Heart left ventricle (tissue), 16 donors: ENCODE data around the gene NAT16. TPM values are rescaled to one million over a fixed set of nuclear protein-coding genes. Genes with fewer than 3 reads are reported as not detected.

ENCODE experiments used
- ATAC-seq, 4 donors: fragments of 200-7000 bp; cut with Tn5 transposase; one replicate each; pipeline ENCODE4 v1.9.1; 2020 to 2022; ENCODE audit warnings: moderate library complexity in 4 of 4, mild to moderate bottlenecking in 3 of 4, moderate number of reproducible peaks in 1 of 4
- DNase-seq, 5 donors: peaks; one replicate each; pipeline ENCODE4 v3.0.0-alpha.2; 2020
- H3K27ac ChIP-seq, 12 donors: fragments of 200-600 bp; sonication (generic) in 4 of 12; one replicate each; pipeline versions ENCODE4 v1.5.0 to v1.8.0; 2016 to 2022; ENCODE audit warnings: mild to moderate bottlenecking in 2 of 12
- H3K27me3 ChIP-seq, 9 donors: fragments of 200-600 bp; sonication (generic) in 2 of 9; one replicate each; pipeline versions ENCODE4 v1.5.1 to v1.8.0; 2016 to 2022; ENCODE audit warnings: mild to moderate bottlenecking in 3 of 9
- H3K36me3 ChIP-seq, 9 donors: fragments of 200-600 bp; sonication (generic) in 2 of 9; one replicate each; pipeline versions ENCODE4 v1.5.0 to v1.8.0; 2018 to 2022; ENCODE audit warnings: mild to moderate bottlenecking in 2 of 9
- H3K4me1 ChIP-seq, 12 donors: fragments of 200-600 bp; sonication (generic) in 4 of 12; one replicate each; pipeline versions ENCODE4 v1.5.0 to v1.8.0; 2016 to 2022; ENCODE audit warnings: mild to moderate bottlenecking in 3 of 12
- H3K4me3 ChIP-seq, 12 donors: fragments of 200-600 bp; sonication (generic) in 4 of 12; one replicate each; pipeline versions ENCODE4 v1.5.0 to v1.8.0; 2017 to 2022; ENCODE audit warnings: mild to moderate bottlenecking in 9 of 12, moderate library complexity in 4 of 12
- H3K9me3 ChIP-seq, 12 donors: fragments of 200-600 bp; sonication (generic) in 4 of 12; one replicate each; pipeline versions ENCODE4 v1.5.0 to v1.8.0; 2016 to 2022; ENCODE audit warnings: mild to moderate bottlenecking in 1 of 12
- POLR2A ChIP-seq, 2 donors: fragments of 450-650 bp; IDR thresholded peaks; one replicate each; pipeline ENCODE4 v1.6.1; 2017; ENCODE audit warnings: antibody characterized with exemption in 2 of 2, mild to moderate bottlenecking in 2 of 2, moderate library complexity in 2 of 2
- WGBS, 4 donors: extraction: QIAGEN DNeasy Blood & Tissue Kit in 2 of 4; methylation state at CpG; one replicate each; pipeline versions ENCODE4 v1.1.5 to v1.1.7; 2013 to 2018; 5-methylcytosine and 5-hydroxymethylcytosine counted together
- intact Hi-C, 10 donors: fragments of 100-400 bp; cut with DNase I; formaldehyde crosslinking; loops; one replicate each; pipeline versions ENCODE4 v1.11.1 to v1.14.2; 2022
- polyA plus RNA-seq, 2 donors: library from polyadenylated mRNA; stranded (reverse); fragments of 200-250 nt; gene quantifications; one replicate each; pipeline ENCODE4 v1.2.3, GENCODE V29; 2013
- total RNA-seq, 9 donors: library from RNA; depleted of rRNA in 2 of 9; stranded (reverse); fragments of >200 nt in 2 of 9; fragmentation: NEBNext Ultra II Directional in 3 of 9; extraction: Animal tissue kit (Norgen Biotek cat#: 25700) in 3 of 9; gene quantifications; one replicate each; pipeline versions ENCODE4 v1.1.0 to v1.2.4, GENCODE V29; 2016 to 2023
- TF ChIP-seq, protein P1 (sequence below), 12 donors: fragments of 200-600 bp; sonication (generic) in 4 of 12; IDR thresholded peaks; one replicate each; pipeline versions ENCODE4 v1.5.0 to v1.8.0; 2018 to 2022; ENCODE audit warnings: antibody characterized with exemption in 12 of 12, mild to moderate bottlenecking in 5 of 12
- donor health status: ischemic (EF 13 %, LVEDD 7.1; RV severe dilation, severe dysfunction).
- donor health status: healthy with polysubstance abuse.
- donor health status: DM: no; HTN: yes; CAD: no.
- donor health status: DM: no; HTN: no; CAD: no.
- donor health status: ischemic (EF 25% LVEDD 6.9; RV normal size, moderate dysfunction).
- donor health status: ischemic (EF 25% LVEDD 5.7; RV mildly dilated, moderate dysfunction).
- donor health status: healthy.
- donor health status: DM: yes; HTN: yes; CAD: no.
- donor health status: ischemic (EF 35%, LVEDD 5.7; RV mildly dilated, moderate dysfunction).
- donor health status: nonischemic (EF 11% LVEDD 7.7; RV severe dilation, severe dysfunction).
- donor health status: DM: yes; HTN: yes; CAD: no.
- donor health status: PGD.
- donor health status: ischemic (EF 29% LVEDD 5.4; RV normal size, mild dysfunction).
- donor health status: nonischemic (EF 23%, LVEDD 6.1; RV moderate dilation, normal function).

Gene NAT16
- total and polyA plus RNA-seq, 11 donors: 0.23 TPM; not detected in 10

- Histone ChIP-seq H3K9me3 (no peaks in the 10 kb centered on the region), H3K4me1 (peaks cover 0 to 9% (median 8%) of the 10 kb centered on the region in 12 donors), H3K36me3 (no peaks in the 10 kb centered on the region), H3K27me3 (peaks cover 18 to 93% (median 35%) of the 10 kb centered on the region in 9 donors), H3K27ac (no peak overlapping the region), H3K4me3 (no peak overlapping the region)
- 60 to 73% (median 71%) methylated on average over 6 to 14 of the region's 14 CpGs for WGBS, 4 donors
- ATAC-seq (no peak), DNase-seq (no peak)
- intact Hi-C loops: loop anchor here in 3 of 10 donors (10.0 kb wide), 1 partner anchor 54 kb away; no protein-coding TSS in a partner anchor
- TF ChIP-seq POLR2A (IDR thresholded peaks at IDR 0.05): no peak
- TF ChIP-seq, protein P1, sequence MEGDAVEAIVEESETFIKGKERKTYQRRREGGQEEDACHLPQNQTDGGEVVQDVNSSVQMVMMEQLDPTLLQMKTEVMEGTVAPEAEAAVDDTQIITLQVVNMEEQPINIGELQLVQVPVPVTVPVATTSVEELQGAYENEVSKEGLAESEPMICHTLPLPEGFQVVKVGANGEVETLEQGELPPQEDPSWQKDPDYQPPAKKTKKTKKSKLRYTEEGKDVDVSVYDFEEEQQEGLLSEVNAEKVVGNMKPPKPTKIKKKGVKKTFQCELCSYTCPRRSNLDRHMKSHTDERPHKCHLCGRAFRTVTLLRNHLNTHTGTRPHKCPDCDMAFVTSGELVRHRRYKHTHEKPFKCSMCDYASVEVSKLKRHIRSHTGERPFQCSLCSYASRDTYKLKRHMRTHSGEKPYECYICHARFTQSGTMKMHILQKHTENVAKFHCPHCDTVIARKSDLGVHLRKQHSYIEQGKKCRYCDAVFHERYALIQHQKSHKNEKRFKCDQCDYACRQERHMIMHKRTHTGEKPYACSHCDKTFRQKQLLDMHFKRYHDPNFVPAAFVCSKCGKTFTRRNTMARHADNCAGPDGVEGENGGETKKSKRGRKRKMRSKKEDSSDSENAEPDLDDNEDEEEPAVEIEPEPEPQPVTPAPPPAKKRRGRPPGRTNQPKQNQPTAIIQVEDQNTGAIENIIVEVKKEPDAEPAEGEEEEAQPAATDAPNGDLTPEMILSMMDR (IDR thresholded peaks at IDR 0.05): no peak
These were observed 18.4 kb upstream of the NAT16 start for GRCh38 chr7:101198476-101198875.

- Histone ChIP-seq H3K36me3 (no peaks in the 10 kb centered on the region), H3K27me3 (peaks cover 16 to 88% (median 34%) of the 10 kb centered on the region in 9 donors), H3K4me1 (peaks cover 0 to 9% (median 8%) of the 10 kb centered on the region in 12 donors), H3K9me3 (no peaks in the 10 kb centered on the region), H3K4me3 (no peak overlapping the region), H3K27ac (no peak overlapping the region)
- 60 to 68% (median 63%) methylated on average over 16 to 21 of the region's 21 CpGs for WGBS, 4 donors
- TF ChIP-seq POLR2A (IDR thresholded peaks at IDR 0.05): no peak
- TF ChIP-seq, protein P1 (IDR thresholded peaks at IDR 0.05): no peak
- intact Hi-C loops: loop anchor here in 3 of 10 donors (10.0 kb wide), 1 partner anchor 53 kb away; no protein-coding TSS in a partner anchor
- DNase-seq: no peak
- ATAC-seq: no peak
These were observed 17.9 kb upstream of the NAT16 start for GRCh38 chr7:101197991-101198390.

- Histone ChIP-seq H3K4me1 (no peaks in the 10 kb centered on the region), H3K27me3 (peaks cover 0 to 67% (median 13%) of the 10 kb centered on the region in 9 donors), H3K27ac (no peak overlapping the region), H3K9me3 (no peaks in the 10 kb centered on the region), H3K4me3 (no peak overlapping the region), H3K36me3 (no peaks in the 10 kb centered on the region)
- DNase-seq (no peak), ATAC-seq (no peak)
- intact Hi-C loops: loop anchor here in 3 of 10 donors (10.0 kb wide), 1 partner anchor 51 kb away; no protein-coding TSS in a partner anchor
- WGBS, 4 donors: 80 to 86% (median 83%) methylated on average over 17 of the region's 17 CpGs
- no peak for TF ChIP-seq POLR2A (IDR thresholded peaks at IDR 0.05)
- TF ChIP-seq, protein P1 (IDR thresholded peaks at IDR 0.05): no peak
These were observed 15.8 kb upstream of the NAT16 start for GRCh38 chr7:101195884-101196283.

DNA sequence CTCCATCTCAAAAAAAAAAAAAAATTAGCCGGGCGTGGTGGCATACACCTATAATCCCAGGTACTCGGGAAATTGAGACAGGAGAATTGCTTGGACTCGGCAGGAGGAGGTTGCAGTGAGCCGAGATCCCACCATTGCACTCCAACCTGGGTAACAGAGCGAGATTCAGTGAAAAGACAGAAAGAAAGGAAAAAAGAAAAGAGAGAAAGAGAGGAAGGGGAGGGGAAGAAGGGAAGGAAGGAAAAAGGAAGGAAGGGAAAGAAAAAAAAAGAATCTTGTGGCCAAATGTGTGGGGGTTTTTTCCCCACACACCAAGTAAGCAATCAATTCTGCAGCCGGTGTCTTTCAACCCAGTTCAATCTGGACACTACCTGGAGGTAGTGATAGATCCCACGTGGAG is 9.0 kb upstream of the NAT16 start:
- Histone ChIP-seq H3K36me3 (no peaks in the 10 kb centered on the region), H3K9me3 (no peaks in the 10 kb centered on the region), H3K27me3 (peaks cover 0 to 22% (median 4%) of the 10 kb centered on the region in 9 donors), H3K4me1 (no peaks in the 10 kb centered on the region), H3K4me3 (no peak overlapping the region), H3K27ac (no peak overlapping the region)
- DNase-seq (no peak), ATAC-seq (no peak)
- intact Hi-C loops: no loop called here
- 75 to 80% (median 77%) methylated on average over 8 of the region's 8 CpGs for WGBS, 4 donors
- TF ChIP-seq POLR2A (IDR thresholded peaks at IDR 0.05): no peak
- TF ChIP-seq, protein P1 (IDR thresholded peaks at IDR 0.05): no peak
